Measurements from ENCODE around the gene SLC36A3.
"Not testable (repeated sequence)": the region's sequence is repeated elsewhere in the genome, so short reads cannot be mapped to it uniquely, and the experiment has no call there.

SLC36A3 gene

DNA sequence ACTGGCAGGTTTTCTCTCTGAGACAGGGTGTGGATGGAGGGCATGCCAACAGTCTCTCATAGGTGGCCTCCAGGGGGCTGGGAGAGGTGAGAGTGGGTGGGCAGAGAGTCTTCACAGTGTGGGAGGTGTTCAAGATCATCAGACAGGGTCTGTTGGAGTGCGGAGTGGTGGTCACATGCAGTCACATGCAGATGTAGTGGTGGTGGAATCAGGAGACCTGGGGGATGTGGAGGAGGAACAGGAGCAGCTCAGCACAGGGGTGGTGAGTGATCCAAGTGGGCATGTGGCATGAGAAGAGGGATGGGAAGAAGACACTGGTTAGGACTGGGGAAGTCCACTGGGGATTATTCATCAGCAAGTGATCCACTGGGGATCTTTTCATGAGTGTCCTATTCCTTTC is 44.8 kb downstream of the SLC36A3 start:
- no peak for DNase-seq

DNA sequence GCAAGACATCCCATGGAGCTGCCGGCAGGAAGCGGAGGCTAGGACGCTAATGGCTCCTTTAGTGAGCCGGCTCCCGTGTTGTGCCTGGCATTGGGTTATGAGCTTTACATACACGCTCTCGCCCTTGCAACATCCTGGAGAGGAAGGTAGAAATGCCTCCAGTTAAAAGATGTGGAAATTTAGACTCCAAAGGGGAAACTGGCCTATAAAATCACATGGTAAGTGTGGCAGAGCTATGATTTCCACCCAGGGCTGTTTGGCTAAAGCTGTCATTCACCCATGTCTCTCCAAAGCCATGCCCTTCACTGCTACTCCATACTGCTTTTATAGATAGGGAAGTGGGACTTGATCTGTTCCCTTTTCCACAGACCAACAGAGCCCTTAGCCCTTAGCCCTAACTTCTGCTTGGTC is 45.4 kb downstream of the SLC36A3 start:
- no peak for DNase-seq

DNA sequence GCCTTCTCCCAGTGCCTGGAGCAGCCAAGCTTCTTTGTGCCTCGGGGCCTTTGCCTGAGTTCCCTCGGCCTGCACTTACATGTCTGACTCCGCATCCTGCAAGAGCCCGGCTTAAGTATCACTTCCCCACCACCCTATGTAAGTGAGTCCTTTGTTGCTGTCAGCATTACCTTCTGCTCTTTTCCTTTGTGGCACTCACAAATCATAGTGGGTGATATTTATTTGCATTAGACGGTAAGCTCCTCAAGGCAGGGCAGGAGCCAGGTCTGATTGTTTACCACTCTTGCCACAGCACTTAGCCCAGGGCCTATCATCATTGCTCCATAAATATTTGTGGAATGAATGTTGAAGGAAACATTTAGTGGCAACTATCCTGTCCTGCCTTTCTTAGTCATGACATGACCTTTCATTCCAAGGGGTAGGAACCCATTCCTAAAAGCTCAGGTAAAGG is 45.8 kb downstream of the SLC36A3 start:
- no peak for DNase-seq

DNA sequence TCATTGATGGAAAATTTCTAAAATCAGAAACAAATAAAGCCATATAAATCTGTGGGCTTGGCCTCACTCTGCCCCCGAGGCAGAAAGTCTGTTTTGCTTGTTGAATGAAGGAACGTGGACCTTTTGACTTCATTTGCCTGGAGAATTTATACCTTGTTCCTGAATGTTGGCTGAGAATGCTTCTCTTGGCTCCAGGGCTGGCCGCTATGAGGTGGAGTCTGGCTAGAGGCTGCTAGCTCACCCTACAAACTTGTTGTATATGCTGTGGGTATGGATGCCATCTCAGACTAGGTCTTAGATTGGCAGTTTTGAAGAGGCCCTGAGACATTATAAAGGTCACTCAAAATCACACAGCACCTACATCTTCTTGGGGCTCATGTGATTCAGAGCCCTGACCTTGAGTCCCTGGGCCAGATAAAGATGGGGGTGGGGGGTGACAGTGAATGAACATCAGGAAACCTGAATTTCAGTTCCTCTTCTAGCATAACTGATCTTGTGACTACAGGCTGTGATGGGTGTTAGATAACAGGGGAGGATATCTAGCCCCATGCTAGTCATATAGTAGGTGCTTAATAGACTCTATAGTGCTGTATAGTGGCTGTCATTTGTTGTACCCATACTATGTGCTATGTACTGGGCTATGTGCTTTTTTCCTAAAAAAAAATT is 47.8 kb downstream of the SLC36A3 start:
- DNase-seq: no peak

DNA sequence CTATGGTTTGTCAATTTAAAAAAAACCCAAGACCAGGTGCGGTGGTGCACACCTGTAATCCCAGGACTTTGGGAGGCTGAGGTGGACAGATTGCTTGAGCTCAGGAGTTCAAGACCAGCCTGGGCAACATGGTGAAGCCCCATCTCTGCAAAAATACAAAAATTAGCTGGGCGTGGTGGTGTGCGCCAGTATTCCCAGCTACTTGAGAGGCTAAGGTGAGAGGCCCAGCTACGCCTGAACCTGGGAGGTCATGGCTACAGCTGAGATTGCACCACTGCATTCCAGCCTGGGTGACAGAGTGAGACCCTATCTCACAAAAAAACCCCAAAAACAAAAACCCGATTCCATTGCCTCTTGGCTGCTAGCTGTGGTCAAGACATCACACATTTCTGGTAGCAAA is 48.6 kb downstream of the SLC36A3 start:
- not testable (repeated sequence) for DNase-seq

DNA sequence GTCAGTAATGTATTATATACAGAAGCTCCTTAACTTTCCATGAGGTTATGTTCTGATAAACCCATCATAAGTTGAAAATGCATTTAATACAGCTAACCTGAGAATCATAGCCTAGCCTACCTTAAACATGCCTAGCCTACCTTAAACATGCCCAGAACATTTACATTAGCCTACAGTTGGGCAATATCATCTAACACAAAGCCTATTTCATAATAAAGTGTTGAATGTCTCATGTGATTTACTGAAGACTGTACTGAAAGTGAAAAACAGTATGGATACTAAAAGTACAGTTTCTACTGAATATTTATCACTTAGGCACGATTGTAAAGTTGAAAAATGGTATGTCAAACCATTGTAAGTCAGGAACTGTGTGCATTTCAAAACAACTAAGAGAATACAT is 49.0 kb downstream of the SLC36A3 start:
- no peak for DNase-seq

DNA sequence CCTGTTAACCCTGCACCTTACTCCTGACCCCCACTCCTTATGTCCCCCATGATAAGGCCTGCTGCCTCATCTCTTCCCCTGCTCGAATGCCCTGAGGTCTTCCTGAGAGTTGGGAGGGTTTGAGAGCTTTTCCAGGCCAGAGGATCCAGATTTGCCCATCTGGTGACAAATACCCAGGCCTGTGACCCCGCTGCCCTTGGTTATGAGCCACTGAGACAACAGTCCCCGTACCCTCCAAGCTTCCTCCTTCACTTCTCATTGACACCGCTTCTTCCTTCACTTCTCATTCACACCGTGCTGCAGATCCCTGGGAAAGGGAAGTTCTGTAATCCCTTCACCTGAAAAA is 50.0 kb downstream of the SLC36A3 start:
- no peak for DNase-seq

DNA sequence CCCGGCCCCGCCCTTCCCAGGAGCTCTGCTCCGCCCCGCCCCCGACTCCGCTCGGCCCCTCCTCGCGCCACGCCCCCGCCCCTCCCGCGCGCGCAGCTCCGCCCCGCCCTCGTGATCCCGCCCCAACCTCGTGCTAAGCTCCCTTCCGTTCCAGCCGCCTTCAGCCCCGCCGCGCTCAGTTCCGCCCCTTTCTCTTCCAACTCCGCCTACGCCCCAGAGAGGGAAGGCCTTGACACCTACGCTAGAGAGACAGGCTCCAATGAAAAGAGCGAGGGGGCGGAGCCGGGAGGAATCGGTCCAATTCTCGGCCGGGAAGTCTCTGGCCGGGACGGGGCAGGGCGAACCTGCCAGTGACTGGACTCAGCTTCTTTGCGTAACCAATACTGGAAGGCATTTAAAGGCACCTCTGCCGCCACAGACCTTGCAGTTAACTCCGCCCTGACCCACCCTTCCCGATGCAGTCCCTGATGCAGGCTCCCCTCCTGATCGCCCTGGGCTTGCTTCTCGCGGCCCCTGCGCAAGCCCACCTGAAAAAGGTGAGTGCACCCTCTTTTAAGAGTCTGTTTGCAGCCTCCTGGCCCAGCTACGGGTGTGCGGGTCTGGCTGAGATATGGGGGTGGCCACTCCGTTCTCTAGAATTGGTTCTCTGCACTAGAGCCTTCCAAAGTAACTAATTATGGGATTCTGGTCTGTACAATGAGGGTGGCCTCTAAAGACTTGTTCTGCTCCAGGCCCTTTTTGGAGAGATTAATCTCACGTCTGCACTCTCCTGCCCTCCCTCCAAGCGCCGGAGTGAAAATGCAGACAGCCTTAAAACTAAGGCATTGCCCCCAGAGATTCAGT is 50.6 kb downstream of the SLC36A3 start, which contains the start of gene GM2A:
GM2A (plus strand) TSS at position 424 of the 843 bp plus-strand sequence; CDS start at position 456, 32 bp downstream.
- peak; percentile 95 to 98 for DNase-seq

DNA sequence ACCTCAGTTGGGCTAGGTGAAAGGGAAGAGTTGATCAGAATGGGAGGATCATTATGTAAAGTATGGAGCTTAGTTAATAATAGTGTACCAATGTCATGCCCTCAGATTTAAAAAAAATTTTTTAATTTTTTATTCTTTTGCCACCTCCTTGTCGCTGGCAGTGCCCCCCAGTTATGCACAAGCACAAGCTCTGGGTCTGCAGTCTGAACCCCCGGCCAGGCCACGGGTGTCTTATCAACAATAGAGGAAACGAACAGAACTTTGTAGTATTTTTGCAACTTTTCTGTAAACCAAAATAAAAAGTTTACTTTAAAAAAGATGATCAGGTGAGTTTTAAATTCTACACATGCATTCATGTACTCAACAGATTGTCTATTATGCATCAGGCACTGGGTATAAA is 51.9 kb downstream of the SLC36A3 start:
- DNase-seq: no peak

DNA sequence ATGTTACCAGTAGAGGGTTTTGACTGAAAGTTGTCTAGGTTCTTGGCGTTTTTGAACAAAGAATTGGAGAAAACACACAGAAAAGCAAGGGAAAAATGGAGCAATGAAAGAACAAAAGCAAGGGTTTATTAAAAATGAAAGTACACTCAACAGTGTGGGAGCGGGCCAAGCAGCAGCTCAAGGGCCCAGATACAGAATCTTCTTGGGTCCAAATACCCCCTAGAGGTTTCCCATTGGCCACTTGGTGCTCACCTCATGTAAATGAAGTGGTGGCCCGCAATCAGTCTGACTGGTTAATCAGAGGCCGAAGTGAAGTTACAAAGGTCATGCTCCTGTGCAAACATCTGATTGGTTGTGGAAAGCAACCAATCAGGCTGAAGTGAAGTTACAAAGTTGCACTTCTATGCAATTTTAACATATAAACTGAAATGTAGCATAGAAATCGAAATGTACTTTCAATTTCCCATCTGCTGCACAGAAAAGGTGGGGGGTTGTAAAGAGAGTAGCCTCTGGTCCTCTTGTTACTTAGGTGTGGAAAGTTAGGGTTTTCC is 52.5 kb downstream of the SLC36A3 start:
- DNase-seq: no peak

GRCh38 chr5:151250346-151251000 is 53.1 kb downstream of the SLC36A3 start:
- DNase-seq: no peak

DNA sequence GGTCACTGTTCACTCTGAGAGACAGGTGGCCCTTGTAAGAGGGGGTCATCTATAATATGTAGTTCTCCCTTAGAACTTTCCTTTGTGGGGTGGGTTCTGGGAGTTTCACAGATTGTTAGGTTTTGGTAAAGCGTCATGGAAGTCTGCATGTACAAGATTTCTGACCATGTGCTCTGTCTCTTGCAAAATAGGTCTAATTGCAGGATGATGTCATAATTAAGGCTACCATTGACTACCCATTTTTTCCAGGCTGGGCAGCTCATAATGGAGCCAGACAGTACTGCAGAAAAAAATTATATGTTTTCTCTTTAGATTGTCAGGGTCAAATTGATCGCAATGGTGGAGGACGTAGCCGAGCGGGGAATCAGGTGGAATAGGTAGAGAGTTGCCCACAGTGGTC is 54.3 kb downstream of the SLC36A3 start:
- DNase-seq: no peak

GRCh38 chr5:151248651-151249050 is 54.9 kb downstream of the SLC36A3 start:
- DNase-seq: no peak

GRCh38 chr5:151245680-151246219 is 57.8 kb downstream of the SLC36A3 start:
- DNase-seq: no peak

DNA sequence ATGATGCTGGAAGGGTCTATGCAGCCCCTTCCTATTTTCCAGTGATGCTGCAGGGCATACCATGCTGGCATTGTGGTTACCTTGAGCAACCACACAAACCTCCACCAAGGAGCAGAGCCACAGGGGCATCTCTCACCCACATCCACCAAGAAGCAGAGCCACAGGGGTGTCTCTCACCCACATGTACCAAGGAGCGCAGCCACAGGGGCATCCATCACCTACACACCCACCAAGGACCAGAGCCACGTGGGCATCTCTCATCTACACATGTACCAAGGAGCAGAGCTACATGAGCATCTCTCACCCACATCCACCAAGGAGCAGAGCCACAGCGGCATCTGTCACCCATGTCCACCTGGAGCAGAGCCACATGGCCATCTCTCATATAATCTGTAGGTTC is 59.4 kb downstream of the SLC36A3 start:
- DNase-seq: no peak

- DNase-seq: no peak
These were observed 60.0 kb downstream of the SLC36A3 start for GRCh38 chr5:151243564-151243963.

GRCh38 chr5:151243127-151243526 is 60.4 kb downstream of the SLC36A3 start:
- no peak for DNase-seq

- DNase-seq: no peak
These were observed 62.5 kb downstream of the SLC36A3 start for GRCh38 chr5:151240924-151241635.

DNA sequence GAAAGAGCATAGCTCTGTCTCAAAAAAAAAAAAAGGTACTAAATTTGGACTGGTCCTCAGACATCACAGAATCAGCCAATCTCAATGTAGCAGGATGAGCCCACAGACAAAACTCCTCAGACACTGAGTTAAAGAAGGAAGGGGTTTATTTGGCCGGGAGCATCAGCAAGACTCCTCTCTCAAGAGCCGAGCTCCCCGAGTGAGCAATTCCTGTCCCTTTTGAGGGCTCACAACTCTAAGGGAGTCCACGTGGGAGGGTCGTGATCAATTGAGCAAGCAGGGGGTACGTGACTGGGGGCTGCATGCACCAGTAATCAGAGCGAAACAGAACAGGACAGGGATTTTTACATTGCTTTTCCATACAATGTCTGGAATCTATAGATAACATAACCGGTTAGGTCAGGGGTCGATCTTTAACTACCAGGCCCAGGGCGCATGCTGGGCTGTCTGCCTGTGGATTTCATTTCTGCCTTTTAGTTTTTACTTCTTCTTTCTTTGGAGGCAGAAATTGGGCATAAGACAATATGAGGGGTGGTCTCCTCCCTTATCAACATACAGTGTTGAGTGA is 63.2 kb downstream of the SLC36A3 start:
- not testable (repeated sequence) for DNase-seq

- peak in 1 of 2 experiments; percentile 11 for DNase-seq
These were observed 64.2 kb downstream of the SLC36A3 start for GRCh38 chr5:151239237-151239861.

GRCh38 chr5:151238303-151238741 is 65.2 kb downstream of the SLC36A3 start:
- no peak for DNase-seq

- DNase-seq: no peak
These were observed 65.9 kb downstream of the SLC36A3 start for GRCh38 chr5:151237685-151238084.

Measured in SHP77 (cell line).